Loucy (cell line): ENCODE data around the gene BCR.

Experiments
- H2AFZ ChIP-seq: fragments of 200-600 bp; sonication (generic); 2 replicates; pipeline ENCODE4 v1.6.0; 2016; ENCODE audit warnings: antibody characterized with exemption, mild to moderate bottlenecking, low read length, moderate library complexity
- H3F3A ChIP-seq: fragments of 200-600 bp; 2 replicates; pipeline ENCODE4 v1.6.0; 2016; ENCODE audit warnings: antibody characterized with exemption, low read depth, mild to moderate bottlenecking
- H3K27me3 ChIP-seq: fragments of 200-600 bp; sonication (generic); 2 replicates; pipeline ENCODE4 v1.6.1; 2014; ENCODE audit warnings: low read length, mild to moderate bottlenecking; ENCODE audit not compliant: insufficient read depth, poor library complexity, severe bottlenecking
- H3K36me3 ChIP-seq: fragments of 200-600 bp; sonication (generic); 2 replicates; pipeline ENCODE4 v1.6.1; 2016; ENCODE audit warnings: low read length; ENCODE audit not compliant: insufficient read depth
- H3K4me1 ChIP-seq: fragments of 200-600 bp; sonication (generic); 2 replicates; pipeline ENCODE4 v1.5.1; 2014; ENCODE audit warnings: low read length, mild to moderate bottlenecking; ENCODE audit not compliant: insufficient read depth, poor library complexity, severe bottlenecking
- H3K4me2 ChIP-seq: fragments of 200-600 bp; sonication (generic); 2 replicates; pipeline ENCODE4 v1.6.0; 2014; ENCODE audit warnings: antibody characterized with exemption, low read length, low read depth, mild to moderate bottlenecking; ENCODE audit not compliant: poor library complexity, severe bottlenecking
- H3K4me3 ChIP-seq: fragments of 200-600 bp; sonication (generic); 2 replicates; pipeline ENCODE4 v1.5.1; 2014; ENCODE audit warnings: low read length, mild to moderate bottlenecking, mixed read lengths; ENCODE audit not compliant: poor library complexity, severe bottlenecking
- H3K79me2 ChIP-seq: fragments of 200-600 bp; sonication (generic); 2 replicates; pipeline ENCODE4 v1.6.1; 2014; ENCODE audit warnings: low read length; ENCODE audit not compliant: insufficient read depth
- H3K9ac ChIP-seq: fragments of 200-600 bp; sonication (generic); 2 replicates; pipeline ENCODE4 v1.6.0; 2014; ENCODE audit warnings: mild to moderate bottlenecking, low read depth, low read length, moderate library complexity; ENCODE audit not compliant: poor library complexity, severe bottlenecking
- H3K9me2 ChIP-seq: fragments of 200-600 bp; sonication (generic); replicated peaks from 2 replicates; pipeline ENCODE4 v1.6.1; 2016; ENCODE audit warnings: low read depth, low read length, mixed read lengths
- H3K9me3 ChIP-seq: fragments of 200-600 bp; sonication (generic); 2 replicates; pipeline ENCODE4 v1.6.1; 2014; ENCODE audit warnings: mild to moderate bottlenecking, antibody characterized with exemption, low read length, low read depth; ENCODE audit not compliant: insufficient read depth
- H4K20me1 ChIP-seq: fragments of 200-600 bp; sonication (generic); 2 replicates; pipeline ENCODE4 v1.6.0; 2014; ENCODE audit warnings: antibody characterized with exemption, low read length, mild to moderate bottlenecking; ENCODE audit not compliant: insufficient read depth, poor library complexity, severe bottlenecking
- EZH2phosphoT487 ChIP-seq: fragments of 200-600 bp; IDR thresholded peaks from 2 replicates; pipeline ENCODE4 v1.6.1; 2018; ENCODE audit warnings: antibody characterized with exemption, mild to moderate bottlenecking, moderate library complexity, borderline replicate concordance
- TF ChIP-seq, protein P1 (sequence below): fragments of 200-600 bp; sonication (generic); conservative IDR thresholded peaks from 2 replicates; pipeline ENCODE4 v1.5.1; 2014; ENCODE audit warnings: mild to moderate bottlenecking, antibody characterized with exemption, low read length

BCR gene

DNA sequence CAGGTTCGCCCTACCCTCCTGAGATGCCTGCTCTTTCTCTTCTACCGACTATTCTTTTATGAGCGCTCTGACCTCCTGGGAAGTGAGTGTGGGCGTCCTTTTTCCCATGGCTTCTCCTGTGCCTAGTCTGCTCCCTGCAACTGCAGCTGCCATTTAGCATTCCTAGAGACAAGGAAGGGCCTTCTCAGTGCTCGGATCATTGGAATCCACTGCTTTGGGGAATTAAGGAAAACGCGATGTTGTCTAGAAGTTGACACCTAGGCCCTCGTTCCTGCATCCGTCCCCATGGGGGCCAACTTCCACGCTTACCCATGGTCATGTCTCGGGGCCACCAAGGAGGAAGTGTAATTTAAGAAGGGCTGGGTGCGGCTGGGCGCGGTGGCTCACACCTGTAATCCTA is 95.4 kb downstream of the BCR start:
- Histone ChIP-seq H3K4me3 (no peak overlapping the region), H3K4me2 (no peak overlapping the region), H3K27me3 (no peaks in the 10 kb centered on the region), H3F3A (no peaks in the 10 kb centered on the region), H3K36me3 (peaks cover 97% of the 10 kb centered on the region; the same call in 1 of the 2 replicates), H3K79me2 (peaks cover 9% of the 10 kb centered on the region; the same call in 1 of the 2 replicates), H3K9me2 (no peaks in the 10 kb centered on the region), H2AFZ (no peak overlapping the region), H3K4me1 (no peaks in the 10 kb centered on the region), H4K20me1 (peaks cover 10% of the 10 kb centered on the region), H3K9ac (no peak overlapping the region), H3K9me3 (no peaks in the 10 kb centered on the region)
- TF ChIP-seq EZH2phosphoT487: no peak
- TF ChIP-seq, protein P1, sequence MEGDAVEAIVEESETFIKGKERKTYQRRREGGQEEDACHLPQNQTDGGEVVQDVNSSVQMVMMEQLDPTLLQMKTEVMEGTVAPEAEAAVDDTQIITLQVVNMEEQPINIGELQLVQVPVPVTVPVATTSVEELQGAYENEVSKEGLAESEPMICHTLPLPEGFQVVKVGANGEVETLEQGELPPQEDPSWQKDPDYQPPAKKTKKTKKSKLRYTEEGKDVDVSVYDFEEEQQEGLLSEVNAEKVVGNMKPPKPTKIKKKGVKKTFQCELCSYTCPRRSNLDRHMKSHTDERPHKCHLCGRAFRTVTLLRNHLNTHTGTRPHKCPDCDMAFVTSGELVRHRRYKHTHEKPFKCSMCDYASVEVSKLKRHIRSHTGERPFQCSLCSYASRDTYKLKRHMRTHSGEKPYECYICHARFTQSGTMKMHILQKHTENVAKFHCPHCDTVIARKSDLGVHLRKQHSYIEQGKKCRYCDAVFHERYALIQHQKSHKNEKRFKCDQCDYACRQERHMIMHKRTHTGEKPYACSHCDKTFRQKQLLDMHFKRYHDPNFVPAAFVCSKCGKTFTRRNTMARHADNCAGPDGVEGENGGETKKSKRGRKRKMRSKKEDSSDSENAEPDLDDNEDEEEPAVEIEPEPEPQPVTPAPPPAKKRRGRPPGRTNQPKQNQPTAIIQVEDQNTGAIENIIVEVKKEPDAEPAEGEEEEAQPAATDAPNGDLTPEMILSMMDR: no peak

DNA sequence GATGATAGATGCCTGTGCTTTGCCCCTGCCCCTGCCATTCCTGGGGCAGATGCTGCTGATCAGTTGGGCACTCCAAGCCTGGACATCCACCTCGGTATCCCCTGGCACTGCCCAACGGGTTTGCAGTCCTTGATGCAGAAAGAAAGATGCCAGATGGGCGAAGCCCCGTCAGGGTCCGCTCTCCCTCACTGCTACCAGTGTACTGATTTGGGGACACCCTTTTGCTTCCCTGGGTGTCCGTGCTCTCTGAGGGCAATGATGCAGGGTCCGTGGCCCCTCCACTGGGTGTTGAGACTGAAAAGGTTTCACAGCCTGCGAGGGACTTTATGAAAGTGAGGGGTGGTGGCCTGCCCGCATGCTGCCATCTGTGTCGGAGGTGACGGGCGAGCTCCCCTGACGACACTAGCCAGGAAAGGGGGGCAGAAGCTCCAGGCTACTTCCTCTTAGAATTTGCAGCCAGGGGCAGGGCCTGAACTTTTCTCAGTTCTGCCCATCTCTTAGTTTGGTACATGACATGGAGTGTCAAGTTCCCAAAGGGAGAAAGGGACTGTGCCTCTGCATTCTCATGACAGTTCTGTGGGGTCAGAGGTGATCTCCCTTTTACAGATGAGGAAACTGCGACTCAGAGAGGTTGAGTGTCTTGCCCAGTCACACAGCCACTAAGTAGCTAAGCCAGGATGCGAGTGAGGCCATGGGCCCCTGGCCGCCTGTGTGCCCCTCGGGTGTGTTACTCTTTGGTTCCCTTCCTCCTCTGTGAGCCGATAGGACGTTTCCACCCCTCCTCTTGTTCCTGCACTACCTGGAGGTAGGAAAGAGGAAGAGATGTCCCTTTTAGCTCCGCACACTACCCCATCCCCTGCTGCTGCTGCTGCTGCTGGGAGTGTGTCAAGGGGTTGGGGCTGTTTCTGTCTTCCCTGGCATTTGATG is 96.6 kb downstream of the BCR start:
- H3K4me3 ChIP-seq: no peak overlapping the region
- no peaks in the 10 kb centered on the region for H3F3A ChIP-seq
- peaks cover 9% of the 10 kb centered on the region for H3K4me1 ChIP-seq
- peaks cover 14% of the 10 kb centered on the region; the same call in 1 of the 2 replicates for H3K79me2 ChIP-seq
- no peaks in the 10 kb centered on the region for H3K27me3 ChIP-seq
- no peak overlapping the region for H2AFZ ChIP-seq
- H4K20me1 ChIP-seq: peaks cover 20% of the 10 kb centered on the region
- H3K9me3 ChIP-seq: no peaks in the 10 kb centered on the region
- H3K36me3 ChIP-seq: peaks cover 90% of the 10 kb centered on the region; the same call in 1 of the 2 replicates
- no peaks in the 10 kb centered on the region for H3K9me2 ChIP-seq
- TF ChIP-seq EZH2phosphoT487: no peak
- TF ChIP-seq, protein P1: no peak
- H3K9ac ChIP-seq: no peak overlapping the region
- no peak overlapping the region for H3K4me2 ChIP-seq

DNA sequence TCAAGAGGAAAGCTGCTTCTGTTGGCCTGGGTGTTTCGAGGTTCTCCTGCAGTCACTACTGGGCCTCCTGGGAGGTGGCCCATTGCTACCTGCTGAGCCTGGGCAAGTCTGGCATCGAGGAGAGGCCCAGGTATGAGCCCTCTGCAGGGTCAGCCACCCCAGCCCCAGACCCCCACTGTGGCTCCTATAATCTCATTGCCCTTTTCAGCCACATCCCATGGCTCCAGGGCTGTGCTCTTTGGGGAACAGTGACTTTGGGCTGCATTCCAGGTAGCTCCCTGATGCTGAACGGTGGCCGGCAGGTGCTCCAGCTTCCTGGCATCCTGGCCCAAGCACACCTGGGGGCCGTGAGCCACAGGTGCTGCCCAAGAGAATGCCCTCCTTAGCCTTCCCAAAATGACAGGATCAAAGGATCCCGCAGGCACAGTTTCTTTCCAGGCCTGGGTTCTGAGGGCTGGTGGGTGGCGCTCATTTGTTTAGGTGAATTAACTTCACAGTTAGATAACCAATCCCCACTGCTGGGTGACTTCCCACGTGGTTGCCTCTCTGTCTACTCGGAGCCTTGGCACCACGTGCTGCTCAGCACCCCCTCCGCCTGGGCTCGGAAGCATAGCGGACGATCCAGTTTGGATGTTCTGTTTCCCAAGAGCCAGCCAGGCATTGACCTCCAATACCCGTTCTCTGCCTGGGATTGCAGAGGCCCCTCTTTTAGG is 97.4 kb downstream of the BCR start:
- H3K9ac ChIP-seq: no peak overlapping the region
- H3K9me2 ChIP-seq: no peaks in the 10 kb centered on the region
- H3K9me3 ChIP-seq: no peaks in the 10 kb centered on the region
- no peaks in the 10 kb centered on the region for H3F3A ChIP-seq
- no peak overlapping the region for H2AFZ ChIP-seq
- peaks cover 23% of the 10 kb centered on the region for H4K20me1 ChIP-seq
- H3K27me3 ChIP-seq: no peaks in the 10 kb centered on the region
- H3K4me1 ChIP-seq: peaks cover 9% of the 10 kb centered on the region
- TF ChIP-seq, protein P1: no peak
- no peak for TF ChIP-seq EZH2phosphoT487
- peaks cover 19% of the 10 kb centered on the region; the same call in 1 of the 2 replicates for H3K79me2 ChIP-seq
- no peak overlapping the region for H3K4me2 ChIP-seq
- no peak overlapping the region for H3K4me3 ChIP-seq
- H3K36me3 ChIP-seq: peaks cover 90% of the 10 kb centered on the region; the same call in 1 of the 2 replicates
